H1 (cell line): ENCODE data around the gene RYR3. TPM values are rescaled to one million over a fixed set of nuclear protein-coding genes. Genes with fewer than 3 reads are reported as not detected.

Experiments used
- EGR1 ChIP-seq: IDR thresholded peaks from 2 replicates; pipeline ENCODE4 v1.6.1; 2011; ENCODE audit warnings: low read depth, low read length, borderline replicate concordance
- RAD21 ChIP-seq, 2 experiments: IDR thresholded peaks in 1 of 2; conservative IDR thresholded peaks in 1 of 2; 2 replicates each; pipeline ENCODE4 v1.6.1; 2011; ENCODE audit warnings: low read depth in 2 of 2, low read length in 2 of 2, improper control_type of control experiment in 1 of 2, inconsistent platforms in 1 of 2, mild to moderate bottlenecking in 1 of 2, moderate library complexity in 1 of 2
- SIX5 ChIP-seq: IDR thresholded peaks from 2 replicates; pipeline ENCODE4 v1.6.1; 2011; ENCODE audit warnings: mild to moderate bottlenecking, low read depth, low read length
- TAF1 ChIP-seq: IDR thresholded peaks from 2 replicates; pipeline ENCODE4 v1.6.1; 2011; ENCODE audit warnings: mild to moderate bottlenecking, low read depth, low read length
- polyA plus RNA-seq, 7 experiments: library from polyadenylated mRNA; depleted of rRNA in 3 of 7; stranded (reverse) in 5 of 7; unstranded in 2 of 7; fragments of >200 nt in 5 of 7; fragments of 200-250 nt in 2 of 7; gene quantifications; 1 replicate in 5 of 7; 2 replicates in 1 of 7; 4 replicates in 1 of 7; pipeline versions ENCODE4 v1.2.1 to v1.2.3, GENCODE V29; 2011 to 2013; ENCODE audit warnings: missing spikeins in 2 of 7, mixed read lengths in 2 of 7
- total RNA-seq: library from RNA; stranded (reverse); fragmentation: NEBNext Ultra II Directional; extraction: Animal tissue kit (Norgen Biotek cat#: 25700); gene quantifications from 2 replicates; pipeline ENCODE4 v1.2.1, GENCODE V29; 2021

The RYR3 gene
- total and polyA plus RNA-seq, 2 of the 8 experiments (the other 6 are each of a cell fraction or from before 2014, with no cell fraction given): 0.33 to 3.4 TPM

- TF ChIP-seq TAF1: no peak
- TF ChIP-seq SIX5: no peak
- TF ChIP-seq EGR1: no peak
- no peak for TF ChIP-seq RAD21 (IDR thresholded peaks at IDR 0.05 in 1 of 2, conservative IDR thresholded peaks at IDR 0.05 in 1 of 2; ENCODE audit: low read depth in 2 of 2, low read length in 2 of 2)
Observed at GRCh38 chr15:33324609-33325008, 13.8 kb downstream of the RYR3 start (continued).
